ENCODE measurements around the gene NTN5.

- TF ChIP-seq CTCF (IDR thresholded peaks at IDR 0.05 in 4 of 5, conservative IDR thresholded peaks at IDR 0.05 in 1 of 5) (peak in 3 of 5 experiments; percentile 13 to 37 (median 15)), POLR2A (IDR thresholded peaks at IDR 0.05) (no peak)
Observed at GRCh38 chr19:48630296-48631063, 42.3 kb downstream of the NTN5 start.
